GM19025 (cell line): ENCODE measurements around the gene ZFAND2B.
"Not testable (repeated sequence)": the region's sequence is repeated elsewhere in the genome, so short reads cannot be mapped to it uniquely, and the experiment has no call there.

ENCODE experiments used
- ATAC-seq: cut with Tn5 transposase; IDR thresholded peaks from one replicate; pipeline ENCODE4 v1.9.1; 2021; ENCODE audit warnings: mild to moderate bottlenecking, low read depth, moderate library complexity; ENCODE audit not compliant: unreplicated experiment

ZFAND2B gene

GRCh38 chr2:219247678-219248642, 41.4 kb downstream of the ZFAND2B start:
- ATAC-seq, result no peak

GRCh38 chr2:219248845-219249202, 42.2 kb downstream of the ZFAND2B start:
- no peak for ATAC-seq

- peak; percentile 35 for ATAC-seq
Measured at GRCh38 chr2:219249203-219249980, 42.8 kb downstream of the ZFAND2B start.

DNA sequence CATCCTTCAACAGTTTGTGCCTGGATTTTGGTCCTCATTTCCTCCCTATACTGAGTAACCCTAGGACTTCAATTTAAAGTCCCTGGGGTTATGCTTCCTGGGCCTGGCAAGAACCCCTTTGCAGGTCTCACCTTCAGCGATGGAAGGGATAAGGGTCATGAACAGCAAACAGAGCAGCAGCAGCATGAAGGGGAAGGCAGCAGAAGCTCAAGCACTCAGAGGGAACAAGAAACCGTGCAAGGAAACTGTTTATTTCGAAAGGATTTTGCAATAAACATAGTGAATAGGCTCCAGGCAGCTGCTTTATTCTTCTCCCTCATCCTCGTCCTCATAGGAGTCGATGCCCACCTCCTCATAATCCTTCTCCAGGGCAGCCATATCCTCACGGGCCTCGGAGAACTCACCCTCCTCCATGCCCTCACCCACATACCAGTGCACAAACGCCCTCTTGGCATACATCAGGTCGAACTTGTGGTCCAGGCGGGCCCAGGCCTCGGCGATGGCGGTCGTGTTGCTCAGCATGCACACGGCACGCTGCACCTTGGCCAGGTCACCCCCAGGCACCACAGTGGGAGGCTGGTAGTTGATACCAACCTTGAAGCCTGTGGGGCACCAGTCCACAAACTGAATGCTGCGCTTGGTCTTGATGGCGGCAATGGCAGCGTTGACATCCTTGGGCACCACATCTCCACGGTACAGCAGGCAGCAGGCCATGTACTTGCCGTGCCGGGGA, 43.6 kb downstream of the ZFAND2B start:
- ATAC-seq, result no peak

- ATAC-seq, result no peak
Measured at GRCh38 chr2:219251656-219252055, 45.1 kb downstream of the ZFAND2B start.

GRCh38 chr2:219252084-219252483, 45.5 kb downstream of the ZFAND2B start:
- no peak for ATAC-seq

DNA sequence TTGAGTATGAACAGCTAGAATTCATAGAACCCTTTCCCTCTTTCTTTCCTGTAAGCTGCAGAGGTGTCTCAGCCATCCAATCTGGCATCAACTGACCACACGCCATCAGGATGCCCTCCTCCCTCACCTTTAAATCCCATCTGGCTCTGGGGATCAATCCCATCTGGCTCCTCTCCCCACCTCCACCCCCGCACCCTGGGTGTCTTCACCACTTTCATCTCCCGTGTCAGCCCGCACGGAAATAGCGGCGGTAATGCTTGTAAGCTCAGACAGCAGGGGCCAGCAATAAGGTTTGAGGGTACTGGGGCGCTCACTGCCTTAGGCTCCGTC, 46.0 kb downstream of the ZFAND2B start:
- ATAC-seq, result no peak

- no peak for ATAC-seq
Measured at GRCh38 chr2:219252900-219253752, 46.5 kb downstream of the ZFAND2B start, which contains the start of gene TUBA4B. TUBA4B (plus strand) TSS chr2:219253243; CDS start chr2:219253408, 165 bp downstream.

DNA sequence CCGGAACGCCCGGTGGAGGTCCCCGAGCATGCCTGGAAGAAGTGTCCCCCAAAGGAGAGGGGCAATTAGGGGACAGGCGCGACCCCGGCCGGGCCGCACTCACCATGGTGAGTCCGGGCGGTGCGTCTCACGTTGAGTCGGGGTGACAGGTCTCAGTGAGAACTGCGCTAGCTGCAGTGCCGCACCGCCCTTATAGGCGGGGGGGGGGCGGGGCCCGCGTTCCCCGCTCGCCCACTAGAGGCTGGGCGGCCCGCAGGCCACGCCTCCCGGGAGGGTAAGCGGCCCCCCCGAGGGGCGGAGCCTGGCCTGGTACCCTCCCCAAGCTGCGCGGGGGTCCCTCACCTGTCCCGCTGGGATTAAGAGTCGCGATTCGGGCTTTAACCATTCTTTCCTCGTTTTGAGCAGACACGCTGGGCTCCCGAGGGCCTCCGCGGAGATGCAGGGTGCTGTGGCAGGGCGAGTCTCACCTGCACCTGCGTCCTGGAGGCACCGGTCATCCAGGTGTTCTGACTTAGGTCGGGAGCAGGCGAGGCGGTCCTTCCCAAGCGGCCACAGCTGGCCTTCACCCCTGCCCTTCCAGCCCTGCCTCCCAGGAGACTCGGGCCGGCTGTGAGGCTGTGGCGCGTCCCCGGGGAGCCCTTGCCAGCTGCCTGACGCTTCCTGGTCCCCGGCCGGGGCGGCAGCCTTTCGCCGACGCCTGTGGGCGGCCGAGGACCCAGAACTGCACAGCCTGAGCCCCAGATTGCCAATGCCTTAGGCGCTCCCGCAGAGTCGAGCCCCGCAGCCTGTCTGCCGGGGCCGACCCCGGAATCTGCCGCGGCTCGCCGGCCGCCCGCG, 47.4 kb downstream of the ZFAND2B start, which contains the start of gene TUBA4A:
TSS of gene TUBA4A (minus strand) at position 166 of the 837 bp plus-strand sequence. CDS start at position 106, 60 bp downstream.
- ATAC-seq, result peak; percentile 46

- ATAC-seq, result peak; percentile 9
Measured at GRCh38 chr2:219254590-219255201, 48.1 kb downstream of the ZFAND2B start.

DNA sequence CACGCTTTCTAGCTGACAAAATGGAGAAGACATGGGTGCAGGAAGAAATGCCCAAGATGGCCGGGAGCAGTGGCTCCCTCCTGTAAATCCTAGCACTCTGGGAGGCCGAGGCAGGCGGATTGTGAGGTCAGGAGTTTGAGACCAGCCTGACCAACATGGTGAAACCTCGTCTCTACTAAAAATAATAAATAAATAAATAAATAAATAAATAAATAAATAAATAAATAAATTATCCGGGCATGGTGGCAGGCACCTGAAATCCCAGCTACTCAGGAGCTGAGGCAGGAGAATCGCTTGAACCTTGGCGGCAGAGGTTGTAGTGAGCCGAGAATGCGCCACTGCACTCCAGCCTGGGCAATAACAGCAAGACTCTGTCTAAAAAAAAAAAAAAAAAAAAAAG, 52.4 kb downstream of the ZFAND2B start:
- not testable (repeated sequence) for ATAC-seq
